DMS114 treated with DMSO at 0.1 percent for 48 hours (cell line): ENCODE data around the gene WIZ.
A peak's percentile ranks its signal among the peaks of the same experiment; 100 is the strongest.
"Not testable (repeated sequence)": the region's sequence is repeated elsewhere in the genome, so short reads cannot be mapped to it uniquely, and the experiment has no call there.

ENCODE experiments used
- DNase-seq: peaks from one replicate; lab custom pipeline; 2025; ENCODE audit not compliant: unreplicated experiment; lab: John Stamatoyannopoulos, UW

Gene WIZ

GRCh38 chr19:15449620-15450527 lies at the start of gene WIZ:
Gene WIZ, minus strand, starts transcription at chr19:15449956. Its CDS starts 1,649 bp downstream, at chr19:15448307.
- DNase-seq: peak; percentile 40

GRCh38 chr19:15498910-15499309 lies 49.2 kb upstream of the WIZ start:
- no peak for DNase-seq

- no peak for DNase-seq
Observed at GRCh38 chr19:15498156-15498858, 48.6 kb upstream of the WIZ start.

- no peak for DNase-seq
Observed at GRCh38 chr19:15495151-15495550, 45.4 kb upstream of the WIZ start.

- DNase-seq: no peak
Observed at GRCh38 chr19:15488489-15489226, 38.9 kb upstream of the WIZ start.

- no peak for DNase-seq
Observed at GRCh38 chr19:15487038-15487437, 37.3 kb upstream of the WIZ start.

- DNase-seq: not testable (repeated sequence)
Observed at GRCh38 chr19:15485768-15486167, 36.0 kb upstream of the WIZ start.

- DNase-seq: not testable (repeated sequence)
Observed at GRCh38 chr19:15480996-15481395, 31.2 kb upstream of the WIZ start.

GRCh38 chr19:15479391-15480345 lies 29.9 kb upstream of the WIZ start, which contains the start of gene PGLYRP2:
Gene PGLYRP2, minus strand, starts transcription at chr19:15479501. Its CDS starts 130 bp downstream, at chr19:15479371.
- DNase-seq: peak; percentile 30

- no peak for DNase-seq
Observed at GRCh38 chr19:15476325-15476724, 26.6 kb upstream of the WIZ start.

- no peak for DNase-seq
Observed at GRCh38 chr19:15475611-15476010, 25.9 kb upstream of the WIZ start.

- DNase-seq: no peak
Observed at GRCh38 chr19:15475169-15475568, 25.4 kb upstream of the WIZ start.

GRCh38 chr19:15473821-15474220 lies 24.1 kb upstream of the WIZ start:
- DNase-seq: not testable (repeated sequence)

GRCh38 chr19:15471639-15472101 lies 21.9 kb upstream of the WIZ start:
- DNase-seq: no peak

GRCh38 chr19:15469513-15470297 lies 19.9 kb upstream of the WIZ start:
- peak; percentile 46 for DNase-seq

GRCh38 chr19:15468675-15469512 lies 19.1 kb upstream of the WIZ start:
- no peak for DNase-seq

- no peak for DNase-seq
Observed at GRCh38 chr19:15467734-15468214, 18.0 kb upstream of the WIZ start.
